K562 (cell line): Measurements from ENCODE around the gene FRYL. TPM values are rescaled to one million over a fixed set of nuclear protein-coding genes. Genes with fewer than 3 reads are reported as not detected.

Experiments used
- ATAC-seq: fragments of 200-7000 bp; cut with Tn5 transposase; 3 replicates; pipeline ENCODE4 v1.9.1; 2020; ENCODE audit warnings: moderate library complexity
- BruUV-seq: library from RNA; stranded (reverse); fragments of 400-500 nt; replicated peaks from 2 replicates; lab custom pipeline; 2021; lab: Mats Ljungman, UMichigan
- CTCF ChIA-PET: fragments of 300-600 bp; formaldehyde crosslinking; extraction: SDS; loops from one replicate; lab custom pipeline; 2021; ENCODE audit warnings: low intra/inter-chr PET ratio; lab: Yijun Ruan, JAX
- POLR2A ChIA-PET: fragments of 300-600, 350-650 bp; sonication (Branson Sonifier 250); formaldehyde crosslinking; extraction: SDS; loops from one replicate; lab custom pipeline; 2021; ENCODE audit warnings: antibody characterized with exemption, inconsistent platforms; lab: Yijun Ruan, JAX
- DNase-seq, 4 experiments: peaks; one replicate each; pipeline versions ENCODE4 v3.0.0 to v3.0.0-alpha.2; 2011 to 2018; ENCODE audit warnings: low spot score in 3 of 4, mixed read lengths in 3 of 4; ENCODE audit errors: extremely low read depth in 1 of 4
- FAIRE-seq: peaks from 2 replicates; lab custom pipeline; 2011; peaks lifted over from hg19 to GRCh38; lab: Jason Lieb, UNC
- H2AFZ ChIP-seq: 2 replicates; pipeline ENCODE4 v1.6.0; 2011; ENCODE audit warnings: low read depth, low read length, control low read depth, inconsistent platforms
- H3K27ac ChIP-seq: fragments of 200-600 bp; 3 replicates; pipeline ENCODE4 v1.8.0; 2011; ENCODE audit warnings: low read depth, mild to moderate bottlenecking, control low read depth, inconsistent platforms, low read length, moderate library complexity, mixed read lengths; ENCODE audit errors: extremely low read depth
- H3K27me3 ChIP-seq, 2 experiments: fragments of 300-600 bp in 1 of 2; 2 replicates in 1 of 2; 3 replicates in 1 of 2; pipeline versions ENCODE4 v1.6.0 to v1.8.0; 2011; ENCODE audit warnings: inconsistent platforms in 2 of 2, low read length in 2 of 2, mild to moderate bottlenecking in 1 of 2, mixed read lengths in 1 of 2, moderate library complexity in 1 of 2; ENCODE audit not compliant: control insufficient read depth in 2 of 2, insufficient read depth in 2 of 2
- H3K36me3 ChIP-seq: fragments of 300-600 bp; 3 replicates; pipeline ENCODE4 v1.8.0; 2011; ENCODE audit warnings: mild to moderate bottlenecking, low read length, inconsistent platforms; ENCODE audit not compliant: control insufficient read depth, insufficient read depth
- H3K4me1 ChIP-seq, 2 experiments: fragments of 200-600 bp in 1 of 2; replicated peaks in 1 of 2; 2 replicates in 1 of 2; 3 replicates in 1 of 2; pipeline versions ENCODE4 v1.5.1 to v1.8.0; 2011; ENCODE audit warnings: inconsistent platforms in 2 of 2, low read length in 2 of 2, mild to moderate bottlenecking in 1 of 2, mixed read lengths in 1 of 2, moderate library complexity in 1 of 2; ENCODE audit not compliant: control insufficient read depth in 2 of 2, insufficient read depth in 2 of 2
- H3K4me2 ChIP-seq: 2 replicates; pipeline ENCODE4 v1.6.1; 2011; ENCODE audit warnings: low read length, control low read depth, inconsistent platforms, mixed read lengths; ENCODE audit not compliant: insufficient read depth
- H3K4me3 ChIP-seq: fragments of 200-600 bp; sonication (generic), shearing (Covaris generic); 2 replicates; pipeline ENCODE4 v1.5.1; 2016; ENCODE audit warnings: control low read depth, inconsistent platforms
- H3K79me2 ChIP-seq: fragments of 200-600 bp; 3 replicates; pipeline ENCODE4 v1.8.0; 2011; ENCODE audit warnings: low read length, inconsistent platforms; ENCODE audit not compliant: control insufficient read depth, insufficient read depth
- H3K9ac ChIP-seq, 2 experiments: 2 replicates each; pipeline versions ENCODE4 v1.6.0 to v1.6.1; 2011; ENCODE audit warnings: low read depth in 2 of 2, low read length in 2 of 2, control low read depth in 1 of 2, inconsistent platforms in 1 of 2, mild to moderate bottlenecking in 1 of 2, mixed read lengths in 1 of 2; ENCODE audit not compliant: insufficient read depth in 1 of 2
- H3K9me1 ChIP-seq: one replicate; pipeline ENCODE4 v1.6.0; 2011; ENCODE audit warnings: inconsistent platforms, mild to moderate bottlenecking, low read length, moderate library complexity; ENCODE audit not compliant: control insufficient read depth, insufficient read depth
- H3K9me3 ChIP-seq: replicated peaks from 2 replicates; pipeline ENCODE4 v1.5.1; 2011; ENCODE audit warnings: low read depth, low read length, inconsistent platforms; ENCODE audit not compliant: control insufficient read depth, insufficient read depth
- H4K20me1 ChIP-seq: replicated peaks from 2 replicates; pipeline ENCODE4 v1.6.1; 2011; ENCODE audit warnings: low read length, inconsistent platforms, mixed read lengths; ENCODE audit not compliant: control insufficient read depth, insufficient read depth
- ADNP ChIP-seq: fragments of 200-800 bp; sonication (Bioruptor generic); IDR thresholded peaks from 2 replicates; pipeline ENCODE4 v1.6.1; 2016; ENCODE audit warnings: missing genetic modification characterization, missing compliant biosample characterization
- CBX8 ChIP-seq: fragments of 200-600 bp; sonication (generic); IDR thresholded peaks from 2 replicates; pipeline ENCODE4 v1.6.1; 2012; ENCODE audit warnings: borderline replicate concordance, mixed run types, low read depth, mild to moderate bottlenecking, moderate library complexity, mixed read lengths, low read length, control low read depth, inconsistent platforms; ENCODE audit not compliant: poor library complexity, severe bottlenecking; ENCODE audit errors: extremely low read depth
- ETV6 ChIP-seq, 3 experiments: fragments of 150-350 bp in 1 of 3; sonication (generic) in 1 of 3; formaldehyde crosslinking in 1 of 3; IDR thresholded peaks; 2 replicates each; pipeline versions ENCODE4 v1.6.1 to v1.8.0; 2014 to 2022; ENCODE audit warnings: borderline replicate concordance in 2 of 3, low read depth in 2 of 3, antibody characterized with exemption in 1 of 3, low read length in 1 of 3, mild to moderate bottlenecking in 1 of 3, missing genetic modification reagents in 1 of 3
- MTA3 ChIP-seq: fragments of 450-650 bp; formaldehyde crosslinking; IDR thresholded peaks from 2 replicates; pipeline ENCODE4 v1.6.1; 2017; ENCODE audit warnings: mild to moderate bottlenecking, borderline replicate concordance
- NONO ChIP-seq, 2 experiments: fragments of 200-400 bp in 1 of 2; fragments of 450-650 bp in 1 of 2; formaldehyde crosslinking in 1 of 2; IDR thresholded peaks; 2 replicates each; pipeline ENCODE4 v1.6.1; 2017; ENCODE audit warnings: low read depth in 2 of 2, mild to moderate bottlenecking in 2 of 2, moderate library complexity in 2 of 2, low read length in 1 of 2
- RBM39 ChIP-seq: fragments of 200-400 bp; formaldehyde crosslinking; optimal IDR thresholded peaks from 2 replicates; pipeline ENCODE3; 2018; ENCODE audit warnings: low read depth, low read length
- RFX5 ChIP-seq: IDR thresholded peaks from 2 replicates; pipeline ENCODE4 v1.6.1; 2011; ENCODE audit warnings: low read depth, mild to moderate bottlenecking, improper control_type of control experiment, low read length
- U2AF2 ChIP-seq: fragments of 200-400 bp; formaldehyde crosslinking; optimal IDR thresholded peaks from 2 replicates; pipeline ENCODE3; 2017; ENCODE audit warnings: low read depth, mild to moderate bottlenecking, low read length
- ZC3H8 ChIP-seq: fragments of 450-650 bp; IDR thresholded peaks from 2 replicates; pipeline ENCODE4 v1.6.1; 2017
- ZNF609 ChIP-seq: sonication (generic); formaldehyde crosslinking; IDR thresholded peaks from 2 replicates; pipeline ENCODE4 v1.8.1; 2023; ENCODE audit warnings: missing genetic modification reagents, mild to moderate bottlenecking, borderline replicate concordance
- WGBS: fragments of 100-300 bp; shearing (Covaris generic); methylation state at CpG from one replicate; pipeline ENCODE4 v1.1.6; 2016; ENCODE audit warnings: low coverage, mixed read lengths; ENCODE audit not compliant: insufficient coverage; ENCODE audit errors: missing lambda C conversion rate; 5-methylcytosine and 5-hydroxymethylcytosine counted together
- in situ Hi-C: fragments of 300-500 bp; cut with MboI; formaldehyde crosslinking; loops from 4 replicates; pipeline ENCODE4 v1.15.0; 2018; ENCODE audit warnings: inconsistent platforms, mixed read lengths
- intact Hi-C: fragments of 100-400 bp; cut with micrococcal nuclease; formaldehyde crosslinking; loops from 2 replicates; pipeline ENCODE4 v1.14.2; 2022
- polyA plus RNA-seq, 8 experiments: library from polyadenylated mRNA; depleted of rRNA in 4 of 8; stranded (reverse) in 5 of 8; unstranded in 3 of 8; fragments of >200 nt; fragmentation: Nextera tagmentation in 2 of 8; fragmentation: Illumina TruSeq in 1 of 8; extraction: Ambion mirVana in 2 of 8; extraction: Trizol in 1 of 8; gene quantifications; 2 replicates each; pipeline versions ENCODE4 v1.2.1 to v1.2.3, GENCODE V29; 2011 to 2014; ENCODE audit warnings: inconsistent platforms in 1 of 8, missing spikeins in 1 of 8
- total RNA-seq, 7 experiments: library from RNA; depleted of rRNA in 6 of 7; stranded (reverse); fragments of >200 nt in 6 of 7; fragmentation: Illumina TruSeq in 2 of 7; extraction: Trizol in 2 of 7; gene quantifications; 2 replicates each; pipeline versions ENCODE4 v1.2.1 to v1.2.3, GENCODE V29; 2011 to 2021; ENCODE audit warnings: low replicate concordance in 1 of 7
- TF ChIP-seq, protein P1 (sequence below): fragments of 200-800 bp; sonication (Bioruptor generic); IDR thresholded peaks from 2 replicates; pipeline ENCODE4 v1.6.1; 2017; ENCODE audit warnings: missing genetic modification characterization, missing compliant biosample characterization
- TF ChIP-seq, protein P2 (sequence below): sonication (generic); formaldehyde crosslinking; IDR thresholded peaks from 2 replicates; pipeline ENCODE4 v1.8.0; 2022; ENCODE audit warnings: mild to moderate bottlenecking, missing genetic modification reagents, borderline replicate concordance

FRYL gene
- total and polyA plus RNA-seq, 9 of the 15 experiments (the other 6 are each of a cell fraction or from before 2014, with no cell fraction given), result 7.2 to 34.9 (median 15.9) TPM

DNA sequence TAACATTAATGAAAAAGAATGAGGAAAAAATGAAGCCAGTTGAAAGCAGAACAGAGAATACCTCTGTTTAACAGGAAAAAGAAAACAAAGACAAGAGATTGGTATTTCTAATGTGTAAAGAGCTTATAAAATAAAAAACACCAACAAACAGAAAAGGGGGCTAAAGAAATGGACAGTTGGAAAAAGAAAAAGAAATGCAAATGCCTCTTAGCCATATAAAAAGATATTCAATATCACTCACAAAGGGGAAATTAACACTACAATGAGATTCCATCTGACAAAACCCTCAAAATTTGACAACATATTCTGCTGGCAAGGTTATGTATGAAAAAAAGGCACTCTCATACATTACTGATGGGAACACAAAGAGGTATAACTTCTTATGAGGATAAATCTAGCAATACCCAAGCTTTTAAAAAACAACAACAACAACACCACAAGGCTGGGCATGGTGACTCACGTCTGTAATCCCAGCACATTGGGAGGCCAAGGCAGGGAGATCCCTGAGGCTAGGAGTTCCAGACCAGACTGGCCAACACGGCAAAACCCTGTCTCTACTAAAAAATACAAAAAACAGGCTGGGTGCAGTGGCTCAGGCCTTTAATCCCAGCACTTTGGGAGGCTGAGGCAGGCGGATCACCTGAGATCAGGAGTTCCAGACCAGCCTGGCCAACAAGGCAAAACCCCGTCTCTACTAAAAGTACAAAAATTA lies 75.8 kb downstream of the FRYL start:
- Histone ChIP-seq H3K4me3 (no peak overlapping the region), H3K9me1 (no peaks in the 10 kb centered on the region), H2AFZ (no peak overlapping the region), H3K4me2 (no peak overlapping the region), H3K27me3 (no peaks in the 10 kb centered on the region), H3K79me2 (no peaks in the 10 kb centered on the region), H4K20me1 (peaks cover 5% of the 10 kb centered on the region), H3K4me1 (no peaks in the 10 kb centered on the region; a peak in 1 of 5 replicates), H3K9ac (no peak overlapping the region), H3K36me3 (peaks cover 2% of the 10 kb centered on the region; the same call in 1 of the 3 replicates), H3K27ac (no peak overlapping the region), H3K9me3 (no peaks in the 10 kb centered on the region)
- no TSS peak for BruUV-seq
- 47% methylated on average over 4 of the region's 4 CpGs for WGBS
- in situ Hi-C loops (no loop called here), intact Hi-C loops (no loop called here)
- ATAC-seq (no peak), DNase-seq (no peak), FAIRE-seq (no peak)
- ChIA-PET CTCF (no interaction called here), POLR2A (interaction anchor here (0.6 kb wide), 1 partner anchor 76 kb away, joined by 3 read pairs; no protein-coding TSS in a partner anchor)
- TF ChIP-seq ZC3H8, result no peak
- TF ChIP-seq CBX8, result no peak
- TF ChIP-seq U2AF2, result no peak
- TF ChIP-seq RFX5, result no peak
- no peak for TF ChIP-seq MTA3
- TF ChIP-seq, protein P1, sequence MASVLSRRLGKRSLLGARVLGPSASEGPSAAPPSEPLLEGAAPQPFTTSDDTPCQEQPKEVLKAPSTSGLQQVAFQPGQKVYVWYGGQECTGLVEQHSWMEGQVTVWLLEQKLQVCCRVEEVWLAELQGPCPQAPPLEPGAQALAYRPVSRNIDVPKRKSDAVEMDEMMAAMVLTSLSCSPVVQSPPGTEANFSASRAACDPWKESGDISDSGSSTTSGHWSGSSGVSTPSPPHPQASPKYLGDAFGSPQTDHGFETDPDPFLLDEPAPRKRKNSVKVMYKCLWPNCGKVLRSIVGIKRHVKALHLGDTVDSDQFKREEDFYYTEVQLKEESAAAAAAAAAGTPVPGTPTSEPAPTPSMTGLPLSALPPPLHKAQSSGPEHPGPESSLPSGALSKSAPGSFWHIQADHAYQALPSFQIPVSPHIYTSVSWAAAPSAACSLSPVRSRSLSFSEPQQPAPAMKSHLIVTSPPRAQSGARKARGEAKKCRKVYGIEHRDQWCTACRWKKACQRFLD (CRISPR knock-in tag), result no peak
- TF ChIP-seq ADNP (tag), result no peak
- no peak for TF ChIP-seq ZNF609 (CRISPR knock-in tag)
- TF ChIP-seq ETV6 (IDR thresholded peaks at IDR 0.05; ENCODE audit: borderline replicate concordance in 1 of 2, low read depth in 2 of 2, low read length in 1 of 2), result no peak
- TF ChIP-seq ETV6 (CRISPR knock-in tag; IDR thresholded peaks at IDR 0.05; ENCODE audit: borderline replicate concordance), result no peak
- no peak for TF ChIP-seq NONO (IDR thresholded peaks at IDR 0.05; ENCODE audit: low read depth in 2 of 2, low read length in 1 of 2)
- TF ChIP-seq, protein P2, sequence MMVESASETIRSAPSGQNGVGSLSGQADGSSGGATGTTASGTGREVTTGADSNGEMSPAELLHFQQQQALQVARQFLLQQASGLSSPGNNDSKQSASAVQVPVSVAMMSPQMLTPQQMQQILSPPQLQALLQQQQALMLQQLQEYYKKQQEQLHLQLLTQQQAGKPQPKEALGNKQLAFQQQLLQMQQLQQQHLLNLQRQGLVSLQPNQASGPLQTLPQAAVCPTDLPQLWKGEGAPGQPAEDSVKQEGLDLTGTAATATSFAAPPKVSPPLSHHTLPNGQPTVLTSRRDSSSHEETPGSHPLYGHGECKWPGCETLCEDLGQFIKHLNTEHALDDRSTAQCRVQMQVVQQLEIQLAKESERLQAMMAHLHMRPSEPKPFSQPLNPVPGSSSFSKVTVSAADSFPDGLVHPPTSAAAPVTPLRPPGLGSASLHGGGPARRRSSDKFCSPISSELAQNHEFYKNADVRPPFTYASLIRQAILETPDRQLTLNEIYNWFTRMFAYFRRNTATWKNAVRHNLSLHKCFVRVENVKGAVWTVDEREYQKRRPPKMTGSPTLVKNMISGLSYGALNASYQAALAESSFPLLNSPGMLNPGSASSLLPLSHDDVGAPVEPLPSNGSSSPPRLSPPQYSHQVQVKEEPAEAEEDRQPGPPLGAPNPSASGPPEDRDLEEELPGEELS (CRISPR knock-in tag), result no peak
- no peak for TF ChIP-seq RBM39
